Astrocyte of the cerebellum (primary cell): ENCODE results near the gene PPARA.
"Not testable (repeated sequence)": the region's sequence is repeated elsewhere in the genome, so short reads cannot be mapped to it uniquely, and the experiment has no call there.

Experiments used
- DNase-seq: peaks from one replicate; pipeline ENCODE4 v3.0.0-alpha.2; 2011; ENCODE audit warnings: low read depth
- H3K4me3 ChIP-seq: 2 replicates; pipeline ENCODE4 v1.5.1; 2011; ENCODE audit warnings: mild to moderate bottlenecking, low read depth, low read length, moderate library complexity
- CTCF ChIP-seq: IDR thresholded peaks from 2 replicates; pipeline ENCODE4 v1.5.1; 2012; ENCODE audit warnings: low read length, low read depth, moderate library complexity, mild to moderate bottlenecking; ENCODE audit errors: missing control alignments
- in situ Hi-C: cut with HindIII; loops from 2 replicates; pipeline ENCODE4 v1.10.0; 2017; ENCODE audit warnings: low sequenced_read_pairs

The PPARA gene

GRCh38 chr22:46138058-46138797 is 12.1 kb upstream of the PPARA start:
- in situ Hi-C loops, result no loop called here

DNA sequence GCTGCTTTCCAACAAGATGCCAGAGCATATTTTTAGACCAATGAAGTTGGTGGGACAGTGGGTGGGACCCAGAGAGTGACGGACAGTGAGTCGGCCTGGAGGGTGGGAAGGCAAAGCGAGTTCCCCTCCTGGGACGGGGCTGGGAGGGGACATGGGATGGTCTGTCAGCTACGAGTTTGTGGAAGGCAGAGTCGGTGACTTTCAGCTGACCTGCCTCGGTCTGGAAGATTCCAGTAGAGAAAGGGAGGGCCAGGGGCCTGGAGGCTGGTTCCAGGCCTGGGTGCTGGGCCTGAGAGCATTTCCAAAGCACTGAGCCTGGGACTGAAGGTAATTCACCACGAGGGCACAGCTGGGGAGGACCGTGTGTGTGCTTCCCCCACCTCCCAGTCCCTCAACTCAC is 10.9 kb upstream of the PPARA start:
- H3K4me3 ChIP-seq, in situ Hi-C loops, DNase-seq: not testable (repeated sequence)

More at GRCh38 chr22:46138058-46138797, 12.1 kb upstream of the PPARA start:
- no peak for TF ChIP-seq CTCF
- H3K4me3 ChIP-seq, result no peak overlapping the region
- no peak for DNase-seq

- TF ChIP-seq CTCF, result no peak
- no peak overlapping the region for H3K4me3 ChIP-seq
- in situ Hi-C loops, result loop anchor here (10.0 kb wide), 2 partner anchors 135 to 295 kb away; no protein-coding TSS in a partner anchor
- no peak for DNase-seq
Observed at GRCh38 chr22:46139895-46140350, 10.4 kb upstream of the PPARA start.

GRCh38 chr22:46140989-46141928 is 9.1 kb upstream of the PPARA start:
- TF ChIP-seq CTCF, result no peak
- DNase-seq, result no peak
- in situ Hi-C loops, result loop anchor here (10.0 kb wide), 2 partner anchors 136 to 294 kb away; no protein-coding TSS in a partner anchor
- H3K4me3 ChIP-seq, result no peak overlapping the region

DNA sequence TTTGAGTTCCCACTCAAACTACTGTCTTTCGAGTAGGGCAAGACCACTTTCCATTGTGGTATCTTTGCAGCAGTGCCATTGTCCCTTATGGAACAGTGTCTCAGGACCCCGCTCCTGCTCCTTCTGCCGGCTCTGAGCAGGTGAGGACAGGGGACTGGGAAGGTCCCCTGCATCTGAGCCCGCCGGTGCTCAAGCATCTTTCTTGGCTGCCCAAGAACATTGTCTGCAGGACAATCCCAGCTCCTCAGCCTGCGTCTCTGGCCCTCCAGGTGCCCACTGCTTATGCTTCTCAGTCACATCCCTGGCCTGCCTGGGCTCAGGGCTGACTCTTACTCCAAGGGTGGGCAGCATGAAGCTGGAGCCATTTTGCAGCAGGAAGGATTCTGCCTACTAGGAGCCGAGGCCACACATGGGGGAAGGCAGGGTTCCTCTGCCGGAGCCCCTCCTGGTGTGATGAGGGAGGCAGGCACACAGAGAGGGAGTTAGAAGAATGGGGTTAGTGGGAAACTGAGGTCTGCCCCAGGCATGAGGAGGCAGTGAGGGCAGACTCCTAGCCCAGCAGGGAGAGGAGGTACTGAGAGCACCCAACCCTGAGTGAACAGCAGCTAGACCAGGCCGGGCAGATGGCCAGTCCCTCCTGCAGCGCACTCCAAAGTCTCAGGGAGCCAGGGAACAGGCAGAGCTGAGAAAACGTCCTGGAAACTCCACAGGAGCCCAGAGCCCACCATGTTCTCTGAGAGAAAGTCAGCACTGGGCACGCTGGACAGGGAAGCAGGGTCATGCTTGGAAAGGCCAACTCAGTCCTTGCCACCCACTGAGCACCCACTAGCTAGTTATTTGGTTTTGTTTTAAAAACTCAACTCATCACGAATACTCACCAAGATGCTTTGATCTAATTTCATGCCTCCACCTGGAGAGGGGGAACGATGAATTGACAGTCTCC is 7.5 kb upstream of the PPARA start:
- DNase-seq, result no peak
- H3K4me3 ChIP-seq, result no peak overlapping the region
- TF ChIP-seq CTCF, result no peak
- in situ Hi-C loops, result loop anchor here (10.0 kb wide), 2 partner anchors 138 to 292 kb away; no protein-coding TSS in a partner anchor

- no peak overlapping the region for H3K4me3 ChIP-seq
- no peak for DNase-seq
- TF ChIP-seq CTCF, result no peak
- in situ Hi-C loops, result loop anchor here (10.0 kb wide), 2 partner anchors 139 to 291 kb away; no protein-coding TSS in a partner anchor
Observed at GRCh38 chr22:46143491-46144147, 6.7 kb upstream of the PPARA start.
